ENCODE data around the gene INAFM1. TPM values are rescaled to one million over a fixed set of nuclear protein-coding genes. Genes with fewer than 3 reads are reported as not detected.

Gene INAFM1
- total and polyA plus RNA-seq, 9 of the 15 experiments (the other 6 are each of a cell fraction or from before 2014, with no cell fraction given) = 0.71 to 30.9 (median 3.1) TPM

DNA sequence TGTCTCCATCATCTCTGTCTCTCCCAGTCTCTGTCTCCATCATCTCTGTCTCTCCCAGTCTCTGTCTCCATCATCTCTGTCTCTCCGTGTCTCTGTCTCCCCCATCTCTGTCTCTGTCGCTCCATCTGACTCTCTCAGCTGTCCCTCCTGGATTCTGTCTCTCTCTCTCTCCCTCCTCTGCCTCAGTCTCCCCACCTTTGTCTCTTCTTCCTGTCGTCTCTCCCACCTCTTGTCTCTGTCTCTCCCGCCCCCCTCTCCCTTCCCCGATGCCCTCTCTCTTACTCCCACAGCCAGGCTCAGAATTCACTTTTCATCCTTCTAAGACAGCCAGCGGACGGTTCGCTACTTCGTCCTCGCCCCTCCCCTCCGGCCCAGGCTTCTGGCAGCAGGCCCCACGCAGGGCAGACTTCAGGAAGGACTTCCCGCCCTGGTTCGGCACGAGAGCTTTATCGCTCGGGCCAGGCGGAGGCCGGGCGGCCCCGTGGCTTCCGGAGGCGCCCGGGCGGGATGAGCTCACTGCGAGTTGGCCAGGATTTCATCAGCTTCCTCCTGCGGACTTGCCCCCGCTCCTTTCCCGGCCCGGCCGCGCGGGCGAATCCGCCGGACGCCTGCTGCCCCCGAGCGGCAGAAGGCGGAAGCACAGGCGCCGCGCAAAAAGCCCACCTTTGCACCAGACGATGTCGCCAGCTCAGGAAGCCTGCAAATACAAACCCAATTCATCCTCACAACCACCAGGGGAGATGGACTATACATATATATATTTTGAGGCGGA, 30.7 kb upstream of the INAFM1 start (continued):
- TF ChIP-seq MXD1 (CRISPR knock-in tag; IDR thresholded peaks at IDR 0.05; ENCODE audit: borderline replicate concordance, poor library complexity, severe bottlenecking) (no peak), TARDBP (IDR thresholded peaks at IDR 0.05) (peak; percentile 93; the same call in 1 of the 2 replicates), GTF2E2 (tag; IDR thresholded peaks at IDR 0.05) (peak; percentile 94), NRF1 (conservative IDR thresholded peaks at IDR 0.05 in 1 of 2, IDR thresholded peaks at IDR 0.05 in 1 of 2) (peak; percentile 57 to 64), ZBTB1 (CRISPR knock-in tag; IDR thresholded peaks at IDR 0.05; ENCODE audit: borderline replicate concordance, low read depth) (peak; percentile 61; the same call in 1 of the 2 replicates), MYC (IDR thresholded peaks at IDR 0.05; ENCODE audit: low read depth, low read length) (peak; percentile 97), MYC (CRISPR knock-in tag; IDR thresholded peaks at IDR 0.05; ENCODE audit: borderline replicate concordance, low read depth) (0 out of 2 replicates have a peak, but pooled peaks have one; percentile 14), IRF1 (CRISPR knock-in tag; IDR thresholded peaks at IDR 0.05; ENCODE audit: borderline replicate concordance) (0 out of 2 replicates have a peak, but pooled peaks have one; percentile 46), HDAC2 (IDR thresholded peaks at IDR 0.05) (peak; percentile 98), ZBTB11 (CRISPR knock-in tag; IDR thresholded peaks at IDR 0.05) (peak in 1 of 3 experiments; percentile 90; a peak in 2 of 6 replicates), KLF10 (CRISPR knock-in tag; IDR thresholded peaks at IDR 0.05) (no peak), HMGN3 (IDR thresholded peaks at IDR 0.05; ENCODE audit: borderline replicate concordance, extremely low read depth, insufficient read length, low read depth, low read length) (peak; percentile 100)
- TF ChIP-seq, protein P1, sequence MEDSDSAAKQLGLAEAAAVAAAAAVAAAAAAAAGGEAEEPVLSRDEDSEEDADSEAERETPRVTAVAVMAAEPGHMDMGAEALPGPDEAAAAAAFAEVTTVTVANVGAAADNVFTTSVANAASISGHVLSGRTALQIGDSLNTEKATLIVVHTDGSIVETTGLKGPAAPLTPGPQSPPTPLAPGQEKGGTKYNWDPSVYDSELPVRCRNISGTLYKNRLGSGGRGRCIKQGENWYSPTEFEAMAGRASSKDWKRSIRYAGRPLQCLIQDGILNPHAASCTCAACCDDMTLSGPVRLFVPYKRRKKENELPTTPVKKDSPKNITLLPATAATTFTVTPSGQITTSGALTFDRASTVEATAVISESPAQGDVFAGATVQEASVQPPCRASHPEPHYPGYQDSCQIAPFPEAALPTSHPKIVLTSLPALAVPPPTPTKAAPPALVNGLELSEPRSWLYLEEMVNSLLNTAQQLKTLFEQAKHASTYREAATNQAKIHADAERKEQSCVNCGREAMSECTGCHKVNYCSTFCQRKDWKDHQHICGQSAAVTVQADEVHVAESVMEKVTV (CRISPR knock-in tag; IDR thresholded peaks at IDR 0.05) = peak; percentile 98
- TF ChIP-seq, protein P2, sequence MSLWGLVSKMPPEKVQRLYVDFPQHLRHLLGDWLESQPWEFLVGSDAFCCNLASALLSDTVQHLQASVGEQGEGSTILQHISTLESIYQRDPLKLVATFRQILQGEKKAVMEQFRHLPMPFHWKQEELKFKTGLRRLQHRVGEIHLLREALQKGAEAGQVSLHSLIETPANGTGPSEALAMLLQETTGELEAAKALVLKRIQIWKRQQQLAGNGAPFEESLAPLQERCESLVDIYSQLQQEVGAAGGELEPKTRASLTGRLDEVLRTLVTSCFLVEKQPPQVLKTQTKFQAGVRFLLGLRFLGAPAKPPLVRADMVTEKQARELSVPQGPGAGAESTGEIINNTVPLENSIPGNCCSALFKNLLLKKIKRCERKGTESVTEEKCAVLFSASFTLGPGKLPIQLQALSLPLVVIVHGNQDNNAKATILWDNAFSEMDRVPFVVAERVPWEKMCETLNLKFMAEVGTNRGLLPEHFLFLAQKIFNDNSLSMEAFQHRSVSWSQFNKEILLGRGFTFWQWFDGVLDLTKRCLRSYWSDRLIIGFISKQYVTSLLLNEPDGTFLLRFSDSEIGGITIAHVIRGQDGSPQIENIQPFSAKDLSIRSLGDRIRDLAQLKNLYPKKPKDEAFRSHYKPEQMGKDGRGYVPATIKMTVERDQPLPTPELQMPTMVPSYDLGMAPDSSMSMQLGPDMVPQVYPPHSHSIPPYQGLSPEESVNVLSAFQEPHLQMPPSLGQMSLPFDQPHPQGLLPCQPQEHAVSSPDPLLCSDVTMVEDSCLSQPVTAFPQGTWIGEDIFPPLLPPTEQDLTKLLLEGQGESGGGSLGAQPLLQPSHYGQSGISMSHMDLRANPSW (CRISPR knock-in tag; IDR thresholded peaks at IDR 0.05) = no peak
- TF ChIP-seq, protein P3, sequence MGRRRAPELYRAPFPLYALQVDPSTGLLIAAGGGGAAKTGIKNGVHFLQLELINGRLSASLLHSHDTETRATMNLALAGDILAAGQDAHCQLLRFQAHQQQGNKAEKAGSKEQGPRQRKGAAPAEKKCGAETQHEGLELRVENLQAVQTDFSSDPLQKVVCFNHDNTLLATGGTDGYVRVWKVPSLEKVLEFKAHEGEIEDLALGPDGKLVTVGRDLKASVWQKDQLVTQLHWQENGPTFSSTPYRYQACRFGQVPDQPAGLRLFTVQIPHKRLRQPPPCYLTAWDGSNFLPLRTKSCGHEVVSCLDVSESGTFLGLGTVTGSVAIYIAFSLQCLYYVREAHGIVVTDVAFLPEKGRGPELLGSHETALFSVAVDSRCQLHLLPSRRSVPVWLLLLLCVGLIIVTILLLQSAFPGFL (CRISPR knock-in tag; IDR thresholded peaks at IDR 0.05) = no peak

Measured in K562 (cell line).